Kidney (tissue), 14 donors: ENCODE data around the gene ZIC1. TPM values are rescaled to one million over a fixed set of nuclear protein-coding genes. Genes with fewer than 3 reads are reported as not detected.
A peak's percentile ranks its signal among the peaks of the same experiment; 100 is the strongest.

Source experiments
- DNase-seq, 5 donors: peaks; one replicate each; pipeline ENCODE4 v3.0.0-alpha.2; 2013 to 2020
- FAIRE-seq: peaks from 2 replicates; lab custom pipeline; 2012; peaks lifted over from hg19 to GRCh38; lab: Jason Lieb, UNC
- H3K27ac ChIP-seq, 2 donors: one replicate each; pipeline ENCODE4 v1.7.0; 2013; ENCODE audit warnings: low read depth in 2 of 2, low read length in 2 of 2, inconsistent platforms in 1 of 2
- H3K27me3 ChIP-seq: one replicate; pipeline ENCODE4 v1.7.1; 2013; ENCODE audit warnings: low read length, inconsistent platforms; ENCODE audit not compliant: control insufficient read depth, insufficient read depth
- H3K36me3 ChIP-seq, 3 donors: one replicate each; pipeline versions ENCODE4 v1.7.0 to v1.7.1; 2013; ENCODE audit warnings: low read length in 3 of 3, control low read depth in 1 of 3, inconsistent platforms in 1 of 3; ENCODE audit not compliant: insufficient read depth in 3 of 3, control insufficient read depth in 2 of 3
- H3K4me1 ChIP-seq, 3 donors: one replicate each; pipeline versions ENCODE4 v1.7.0 to v1.7.1; 2013; ENCODE audit warnings: low read length in 3 of 3, inconsistent platforms in 1 of 3, low read depth in 1 of 3; ENCODE audit not compliant: control insufficient read depth in 2 of 3, insufficient read depth in 2 of 3
- H3K4me3 ChIP-seq, 3 donors: one replicate each; pipeline versions ENCODE4 v1.7.0 to v1.8.1; 2013; ENCODE audit warnings: low read length in 3 of 3, control low read depth in 1 of 3, inconsistent platforms in 1 of 3
- H3K9ac ChIP-seq, 3 donors: one replicate each; pipeline versions ENCODE4 v1.7.0 to v1.7.1; 2013; ENCODE audit warnings: low read length in 3 of 3, control low read depth in 1 of 3, inconsistent platforms in 1 of 3
- H3K9me3 ChIP-seq, 3 donors: one replicate each; pipeline versions ENCODE4 v1.7.0 to v1.7.1; 2013; ENCODE audit warnings: low read length in 3 of 3, control low read depth in 1 of 3, inconsistent platforms in 1 of 3; ENCODE audit not compliant: control insufficient read depth in 2 of 3, insufficient read depth in 1 of 3
- intact Hi-C: fragments of 100-400 bp; cut with DNase I; formaldehyde crosslinking; loops from one replicate; pipeline ENCODE4 v1.11.1; 2022
- polyA plus RNA-seq: library from polyadenylated mRNA; stranded (reverse); fragments of 350-450 nt; fragmentation: Illumina TruSeq; extraction: RNeasy Lipid Tissue Mini Kit (QIAGEN cat#74804); gene quantifications from one replicate; pipeline ENCODE4 v1.2.3, GENCODE V29; 2014; ENCODE audit warnings: low read depth, low replicate concordance; ENCODE audit not compliant: insufficient read depth
- total RNA-seq: library from RNA; stranded (reverse); fragmentation: NEBNext Ultra II Directional; extraction: Animal tissue kit (Norgen Biotek cat#: 25700); gene quantifications from one replicate; pipeline ENCODE4 v1.2.1, GENCODE V29; 2021
- TF ChIP-seq, protein P1 (sequence below): IDR thresholded peaks from 3 replicates; pipeline ENCODE4 v1.5.1; 2012; ENCODE audit warnings: mild to moderate bottlenecking, moderate library complexity, borderline replicate concordance; ENCODE audit not compliant: insufficient read depth; ENCODE audit errors: extremely low read depth
- donor health status: control.
- donor health status: control.
- donor health status: control.
- donor health status: control.
- donor health status: control.
- donor health status: DM: yes; HTN: yes; CAD: no.
- donor health status: Normal renal cell carcinoma (clear cell type).

Gene ZIC1
- total and polyA plus RNA-seq, 2 donors from 2014 or later = not detected

DNA sequence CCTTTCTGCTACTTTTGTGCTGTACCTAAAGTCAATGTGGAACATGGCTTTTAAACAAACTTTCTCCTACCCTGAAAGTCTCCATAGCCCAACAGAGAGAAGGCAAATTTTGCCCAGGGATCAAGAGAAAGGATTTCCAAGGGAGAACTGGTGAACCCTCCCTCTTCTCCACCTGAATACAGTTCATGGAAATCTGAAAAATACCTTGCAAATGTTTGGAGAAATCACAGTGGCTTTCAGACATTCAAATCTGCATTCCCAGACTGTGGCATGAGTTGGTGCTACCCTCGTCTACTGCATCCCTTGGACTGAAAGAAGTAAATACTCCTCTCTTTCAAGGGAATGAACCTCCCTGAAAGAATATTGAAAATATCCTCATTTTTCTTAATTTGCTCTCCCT lies 41.5 kb upstream of the ZIC1 start:
- no peak overlapping the region for H3K9ac ChIP-seq
- no peak for FAIRE-seq
- no peaks in the 10 kb centered on the region for H3K4me1 ChIP-seq
- H3K9me3 ChIP-seq = no peaks in the 10 kb centered on the region
- no peaks in the 10 kb centered on the region for H3K36me3 ChIP-seq
- no peak overlapping the region for H3K4me3 ChIP-seq
- peak in 1 of 5 donors; percentile 28 for DNase-seq
- H3K27ac ChIP-seq = no peak overlapping the region
- peaks cover 80% of the 10 kb centered on the region for H3K27me3 ChIP-seq
- intact Hi-C loops = no loop called here
- TF ChIP-seq, protein P1, sequence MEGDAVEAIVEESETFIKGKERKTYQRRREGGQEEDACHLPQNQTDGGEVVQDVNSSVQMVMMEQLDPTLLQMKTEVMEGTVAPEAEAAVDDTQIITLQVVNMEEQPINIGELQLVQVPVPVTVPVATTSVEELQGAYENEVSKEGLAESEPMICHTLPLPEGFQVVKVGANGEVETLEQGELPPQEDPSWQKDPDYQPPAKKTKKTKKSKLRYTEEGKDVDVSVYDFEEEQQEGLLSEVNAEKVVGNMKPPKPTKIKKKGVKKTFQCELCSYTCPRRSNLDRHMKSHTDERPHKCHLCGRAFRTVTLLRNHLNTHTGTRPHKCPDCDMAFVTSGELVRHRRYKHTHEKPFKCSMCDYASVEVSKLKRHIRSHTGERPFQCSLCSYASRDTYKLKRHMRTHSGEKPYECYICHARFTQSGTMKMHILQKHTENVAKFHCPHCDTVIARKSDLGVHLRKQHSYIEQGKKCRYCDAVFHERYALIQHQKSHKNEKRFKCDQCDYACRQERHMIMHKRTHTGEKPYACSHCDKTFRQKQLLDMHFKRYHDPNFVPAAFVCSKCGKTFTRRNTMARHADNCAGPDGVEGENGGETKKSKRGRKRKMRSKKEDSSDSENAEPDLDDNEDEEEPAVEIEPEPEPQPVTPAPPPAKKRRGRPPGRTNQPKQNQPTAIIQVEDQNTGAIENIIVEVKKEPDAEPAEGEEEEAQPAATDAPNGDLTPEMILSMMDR = no peak

DNA sequence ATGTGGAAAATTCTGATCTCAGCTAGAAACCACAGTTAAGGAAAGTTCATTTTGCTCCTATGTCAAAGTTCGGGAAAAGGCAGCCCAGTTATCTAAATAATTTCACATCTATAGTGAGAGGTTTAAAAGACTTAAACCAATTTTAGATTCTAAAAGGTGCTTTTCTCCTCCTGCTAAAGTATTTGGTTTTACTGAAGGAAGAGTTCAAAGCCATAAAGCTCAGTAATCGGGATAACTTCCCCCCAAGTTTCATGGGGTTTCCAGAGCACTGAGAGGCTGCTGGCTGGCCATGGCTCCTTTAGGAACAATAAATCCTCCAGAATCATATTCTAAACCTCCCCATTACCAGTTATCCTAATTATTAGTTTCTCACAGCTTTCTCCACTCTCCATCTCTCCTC lies 41.0 kb upstream of the ZIC1 start:
- Histone ChIP-seq H3K9ac (no peak overlapping the region), H3K4me1 (no peaks in the 10 kb centered on the region), H3K9me3 (no peaks in the 10 kb centered on the region), H3K27ac (no peak overlapping the region), H3K36me3 (no peaks in the 10 kb centered on the region), H3K27me3 (peaks cover 78% of the 10 kb centered on the region), H3K4me3 (no peak overlapping the region)
- FAIRE-seq (no peak), DNase-seq (no peak)
- TF ChIP-seq, protein P1 = no peak
- intact Hi-C loops = no loop called here

DNA sequence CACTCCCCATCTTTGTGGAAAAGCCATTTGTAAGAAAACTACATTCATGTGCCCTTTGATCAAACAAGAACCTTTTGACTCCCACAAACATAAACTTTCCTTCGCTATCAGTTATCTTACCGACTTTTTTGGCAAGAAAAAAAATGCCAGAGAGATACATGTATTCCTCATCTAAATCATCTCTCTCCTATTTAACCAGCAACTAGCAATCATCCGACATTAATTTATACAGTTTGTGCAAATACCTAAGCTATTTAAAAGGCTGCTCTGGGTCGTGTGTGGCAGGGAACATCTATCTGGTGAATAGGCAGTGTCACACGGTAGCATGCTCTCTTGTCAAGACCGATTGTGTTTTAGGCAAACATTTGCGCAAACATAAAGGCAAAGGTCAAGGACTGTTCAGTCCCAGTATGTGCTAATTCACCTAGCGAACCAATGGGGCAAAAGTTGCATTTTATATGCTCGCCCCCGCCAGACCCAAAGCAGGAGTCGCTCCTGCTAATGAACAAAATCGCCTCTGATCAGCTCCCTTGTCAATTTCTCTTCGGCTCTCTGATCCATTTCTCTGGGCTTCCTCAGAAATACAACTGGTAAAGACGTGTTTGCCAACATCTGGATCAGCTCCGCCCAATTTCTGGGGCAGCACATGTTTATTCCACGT lies 40.5 kb upstream of the ZIC1 start:
- FAIRE-seq = no peak
- Histone ChIP-seq H3K9ac (no peak overlapping the region), H3K27me3 (peaks cover 78% of the 10 kb centered on the region), H3K4me3 (no peak overlapping the region), H3K9me3 (no peaks in the 10 kb centered on the region), H3K27ac (no peak overlapping the region), H3K36me3 (no peaks in the 10 kb centered on the region), H3K4me1 (no peaks in the 10 kb centered on the region)
- TF ChIP-seq, protein P1 = no peak
- DNase-seq = no peak
- intact Hi-C loops = no loop called here

DNA sequence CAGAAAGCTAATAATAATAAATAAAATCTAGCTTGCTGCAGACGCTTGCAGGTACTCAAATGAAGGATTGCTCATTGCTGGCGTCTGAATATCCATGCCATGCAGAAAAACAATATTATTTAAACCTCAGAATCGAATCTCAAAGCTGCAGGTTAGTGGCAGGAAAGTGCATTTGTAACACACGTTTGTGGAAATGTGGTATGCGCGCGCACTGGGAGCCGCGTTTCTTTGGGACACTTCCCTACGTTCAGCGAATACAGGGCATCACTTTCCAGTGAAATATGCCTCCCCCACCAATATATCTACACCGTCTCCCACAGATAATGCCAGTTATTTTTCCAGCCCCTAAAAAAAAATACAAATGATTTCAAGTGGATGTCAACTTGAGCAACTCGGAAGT lies 39.9 kb upstream of the ZIC1 start:
- no peak for DNase-seq
- no peak overlapping the region for H3K9ac ChIP-seq
- H3K36me3 ChIP-seq = no peaks in the 10 kb centered on the region
- TF ChIP-seq, protein P1 = no peak
- intact Hi-C loops = no loop called here
- H3K27me3 ChIP-seq = peaks cover 78% of the 10 kb centered on the region
- no peak for FAIRE-seq
- H3K9me3 ChIP-seq = no peaks in the 10 kb centered on the region
- no peak overlapping the region for H3K4me3 ChIP-seq
- no peak overlapping the region for H3K27ac ChIP-seq
- no peaks in the 10 kb centered on the region for H3K4me1 ChIP-seq
